HG02981 (cell line): ENCODE data around the gene PTPRG.

Source experiments
- ATAC-seq: cut with Tn5 transposase; IDR thresholded peaks from one replicate; pipeline ENCODE4 v1.9.1; 2021; ENCODE audit warnings: mild to moderate bottlenecking, moderate library complexity; ENCODE audit not compliant: unreplicated experiment

Gene PTPRG

DNA sequence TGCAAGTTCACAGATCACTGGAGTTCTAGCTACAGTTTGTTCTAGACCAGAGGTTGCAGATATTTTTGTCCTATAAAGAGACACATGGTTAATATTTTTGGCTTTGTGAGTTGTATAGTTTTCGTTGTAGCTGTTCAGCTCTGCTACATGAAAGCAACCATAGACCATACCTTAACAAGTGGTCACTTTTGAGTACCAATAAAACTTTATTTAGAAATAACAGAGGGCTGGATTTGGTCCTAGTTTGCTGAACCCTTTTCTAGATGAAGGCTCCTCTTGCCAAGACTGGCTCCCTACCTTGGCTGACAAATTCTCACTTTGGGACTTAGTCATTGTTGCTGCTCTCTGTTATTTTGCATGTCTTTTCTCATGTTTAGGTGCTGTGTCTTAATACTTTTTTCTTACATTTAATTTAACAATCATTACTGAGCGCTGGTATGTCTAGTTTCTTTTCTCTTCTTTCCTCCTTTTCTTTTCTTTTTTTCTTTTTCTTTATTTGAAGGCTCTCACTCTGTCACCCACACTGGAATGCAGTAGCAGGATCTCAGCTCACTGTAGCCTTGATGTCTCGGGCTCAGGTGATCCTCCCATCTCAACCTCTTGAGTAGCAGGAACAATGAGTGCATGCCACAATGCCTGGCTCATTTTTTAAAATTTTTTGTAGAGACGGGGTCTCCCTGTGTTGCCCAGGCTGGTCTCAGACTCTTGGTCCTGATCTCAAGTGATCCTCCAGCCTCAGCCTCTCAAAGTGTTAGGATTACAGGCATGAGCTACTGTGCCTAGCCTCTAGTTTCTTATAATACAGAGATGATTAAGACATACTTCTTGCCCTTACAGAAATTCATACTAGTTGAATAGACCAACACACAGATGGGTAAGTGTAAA, 227.5 kb downstream of the PTPRG start:
- no peak for ATAC-seq

- ATAC-seq, result no peak
Observed at GRCh38 chr3:61789861-61790260, 228.5 kb downstream of the PTPRG start.

GRCh38 chr3:61790411-61790810, 229.0 kb downstream of the PTPRG start:
- ATAC-seq, result no peak

GRCh38 chr3:61793056-61793455, 231.7 kb downstream of the PTPRG start:
- ATAC-seq, result no peak

DNA sequence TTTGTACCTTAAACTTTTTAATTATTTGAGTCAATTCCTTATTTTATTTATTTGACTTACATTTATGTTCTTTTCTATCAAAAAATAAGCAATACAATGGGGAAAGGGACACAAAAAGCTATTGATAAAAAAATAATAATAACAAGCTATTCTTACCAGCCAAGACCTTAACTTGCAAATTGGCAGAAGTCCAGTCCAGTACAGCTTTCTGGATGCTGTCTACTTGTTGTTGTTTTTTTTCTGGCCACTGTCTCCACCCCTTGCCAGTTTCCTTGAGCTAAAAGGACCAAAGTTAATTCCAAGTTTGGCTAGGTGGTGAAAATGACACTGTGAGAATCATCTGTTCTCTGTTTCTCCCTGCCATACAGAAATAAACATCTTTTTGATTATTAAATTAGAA, 232.2 kb downstream of the PTPRG start:
- no peak for ATAC-seq

DNA sequence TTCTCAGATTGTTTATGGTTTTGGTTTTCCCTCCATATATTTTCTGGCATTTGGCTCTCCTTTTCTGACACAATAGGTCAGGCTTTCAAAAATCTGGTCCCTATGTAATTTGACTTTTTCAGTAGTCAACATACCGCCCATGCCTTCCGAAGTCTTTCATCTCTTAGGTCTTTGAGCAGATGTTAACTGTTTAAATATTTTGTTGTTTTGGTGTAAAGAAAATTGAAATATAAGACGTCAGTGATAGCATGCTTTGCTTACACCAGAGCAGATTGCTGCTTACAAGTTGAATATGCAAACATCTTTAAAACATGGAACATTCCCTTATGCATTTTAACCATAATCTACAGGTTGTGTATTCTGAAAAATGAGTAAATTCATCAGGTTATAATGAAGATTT, 233.0 kb downstream of the PTPRG start:
- ATAC-seq, result no peak

- ATAC-seq, result no peak
Observed at GRCh38 chr3:61794961-61795360, 233.6 kb downstream of the PTPRG start.

GRCh38 chr3:61796088-61796680, 234.8 kb downstream of the PTPRG start:
- ATAC-seq, result no peak

DNA sequence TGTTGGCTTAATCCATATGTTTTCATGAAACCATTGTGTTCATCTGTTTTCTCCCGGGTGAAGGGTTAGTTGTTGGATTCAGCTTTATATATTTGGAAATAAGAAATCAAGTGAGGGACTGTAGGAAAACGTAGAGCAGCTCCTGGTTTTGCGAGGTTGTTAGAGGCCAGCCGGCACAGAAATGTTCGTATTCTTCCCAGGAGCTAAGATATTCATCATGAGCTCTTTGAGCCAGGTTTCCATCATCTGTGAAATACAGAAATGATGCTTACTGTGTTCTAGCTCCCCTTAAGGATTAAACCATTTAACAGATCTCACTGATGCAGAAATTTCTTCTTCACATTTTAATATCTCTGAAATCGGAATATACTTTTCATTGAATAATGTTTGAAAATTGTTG, 235.5 kb downstream of the PTPRG start:
- ATAC-seq, result no peak

DNA sequence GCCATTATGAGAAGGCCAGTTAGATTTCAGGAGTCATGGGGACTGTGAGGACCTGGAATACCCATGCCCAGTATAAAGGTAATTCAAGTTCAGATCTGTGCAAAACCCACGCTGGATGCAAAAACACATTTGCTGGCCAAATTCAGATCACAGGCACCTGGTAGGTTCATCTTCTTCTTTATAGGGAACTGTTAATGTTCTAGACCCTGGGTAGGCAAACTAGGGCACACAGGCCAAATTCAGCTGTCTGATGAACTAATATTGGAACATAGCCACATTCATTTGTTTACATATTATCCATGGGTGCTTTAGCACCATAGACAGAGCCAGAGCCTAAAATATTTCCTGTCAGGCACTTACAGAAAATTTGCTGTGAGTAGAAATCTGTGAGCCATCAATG, 241.4 kb downstream of the PTPRG start:
- no peak for ATAC-seq

GRCh38 chr3:61803983-61804382, 242.6 kb downstream of the PTPRG start:
- ATAC-seq, result no peak

GRCh38 chr3:61804782-61805181, 243.4 kb downstream of the PTPRG start:
- no peak for ATAC-seq

DNA sequence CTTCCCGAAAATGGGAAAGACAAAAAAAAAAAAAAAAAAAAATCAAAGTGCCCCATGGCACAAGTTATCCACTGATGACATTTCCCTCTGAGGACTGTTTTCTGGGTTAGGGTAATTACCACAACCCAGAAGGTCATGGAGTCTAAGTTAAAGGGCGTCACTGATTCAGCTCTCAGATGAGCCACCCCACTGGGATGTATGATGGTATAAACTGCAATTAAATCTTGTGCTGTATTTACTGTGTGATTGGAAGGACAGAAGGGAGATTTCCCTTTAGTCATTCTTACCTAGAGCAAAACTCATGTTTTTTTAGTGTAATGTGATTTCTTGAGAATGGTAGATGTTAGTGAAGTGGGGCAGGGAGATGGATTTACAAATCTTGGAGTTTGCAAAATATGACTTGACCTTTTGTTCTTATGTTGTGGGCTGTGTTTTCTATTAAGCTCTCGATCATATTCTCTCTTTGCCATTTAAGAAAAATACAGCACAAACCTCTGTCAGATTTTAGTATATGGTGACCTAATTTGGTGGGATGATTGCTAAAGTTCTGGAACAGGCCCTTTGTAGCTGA, 244.2 kb downstream of the PTPRG start:
- no peak for ATAC-seq

DNA sequence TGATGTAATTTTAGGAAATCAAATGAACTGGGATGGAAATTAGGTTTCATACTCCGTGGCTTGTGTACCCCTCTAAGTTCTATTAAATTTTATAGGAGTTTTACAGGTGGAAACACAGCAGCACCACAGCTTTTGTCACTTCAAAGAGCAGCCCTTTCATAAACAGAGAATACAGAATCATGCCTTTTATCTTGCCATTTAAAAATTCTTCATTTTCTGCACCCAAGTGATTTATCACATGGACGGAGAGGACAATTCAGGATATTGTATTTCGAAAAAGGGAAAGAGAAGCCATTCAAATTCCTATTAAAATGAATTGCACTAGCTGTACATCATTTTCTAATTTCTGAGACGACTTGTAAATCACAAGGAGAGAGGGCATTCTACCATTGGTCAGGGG, 245.4 kb downstream of the PTPRG start:
- no peak for ATAC-seq

DNA sequence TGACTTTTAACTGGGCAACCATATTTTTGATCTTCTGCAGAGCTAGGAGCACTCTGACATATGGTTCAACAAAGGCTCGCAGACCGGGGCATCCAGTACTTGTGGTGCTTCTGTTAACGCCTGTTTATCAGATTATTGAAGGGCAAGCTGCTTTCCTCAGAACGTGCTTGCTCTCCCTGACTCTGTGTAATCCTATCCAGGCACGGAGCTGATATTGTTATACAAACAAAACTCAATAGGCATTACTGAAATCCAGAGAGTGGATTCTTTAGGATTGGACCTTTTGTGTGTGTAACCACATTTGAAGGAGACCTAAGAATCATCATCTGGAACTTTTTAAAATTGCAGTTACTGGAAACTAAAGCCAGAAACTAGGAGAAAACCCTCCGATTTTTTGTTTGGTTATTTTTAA, 246.5 kb downstream of the PTPRG start:
- no peak for ATAC-seq

DNA sequence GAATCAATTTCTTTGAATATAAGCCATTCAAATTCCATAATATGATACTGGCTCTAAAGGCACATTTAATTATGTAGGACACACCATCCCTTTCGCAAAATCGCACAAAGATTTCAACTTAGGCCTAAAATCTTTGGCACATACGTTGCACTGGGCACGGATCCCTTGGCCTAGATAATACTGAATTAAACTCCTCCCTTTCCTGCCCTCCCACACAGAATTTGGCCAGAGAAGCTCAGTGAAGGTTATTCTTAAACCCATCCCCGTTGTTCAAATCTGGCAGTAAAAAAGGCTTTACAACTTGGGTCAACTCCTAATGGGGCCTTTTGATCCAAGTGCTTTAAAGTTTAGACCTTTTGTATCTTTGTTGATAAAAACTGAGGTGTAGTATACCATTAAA, 247.2 kb downstream of the PTPRG start:
- ATAC-seq, result no peak

- no peak for ATAC-seq
Observed at GRCh38 chr3:61808999-61809398, 247.6 kb downstream of the PTPRG start.

GRCh38 chr3:61809879-61810278, 248.5 kb downstream of the PTPRG start:
- ATAC-seq, result no peak

DNA sequence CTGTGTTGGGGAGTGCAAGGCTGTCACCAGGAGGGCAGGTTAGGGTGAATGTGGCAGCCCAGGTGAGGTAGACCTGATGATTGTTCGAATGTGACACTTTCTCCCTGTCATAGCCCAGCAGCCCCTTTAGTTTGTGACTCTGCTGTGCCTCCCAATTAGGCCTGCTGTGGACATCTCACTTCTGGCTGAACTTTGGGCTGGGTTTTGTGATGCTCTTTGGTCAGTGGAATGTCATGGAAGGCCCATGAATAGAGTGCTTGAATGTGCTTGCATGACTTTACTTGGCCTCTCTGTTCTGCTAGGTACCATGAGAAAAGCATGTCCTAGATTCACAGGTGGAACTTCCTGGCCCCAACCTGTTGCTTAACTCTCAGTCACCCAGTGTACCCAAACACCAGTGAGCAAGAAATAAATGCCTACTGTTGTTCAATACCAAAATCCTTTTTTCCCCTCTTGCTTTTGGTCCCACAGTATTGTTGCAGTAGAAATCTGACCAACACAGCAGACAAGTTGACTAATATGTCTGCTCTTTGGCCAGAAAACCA, 249.7 kb downstream of the PTPRG start:
- no peak for ATAC-seq

GRCh38 chr3:61811652-61812051, 250.3 kb downstream of the PTPRG start:
- no peak for ATAC-seq

DNA sequence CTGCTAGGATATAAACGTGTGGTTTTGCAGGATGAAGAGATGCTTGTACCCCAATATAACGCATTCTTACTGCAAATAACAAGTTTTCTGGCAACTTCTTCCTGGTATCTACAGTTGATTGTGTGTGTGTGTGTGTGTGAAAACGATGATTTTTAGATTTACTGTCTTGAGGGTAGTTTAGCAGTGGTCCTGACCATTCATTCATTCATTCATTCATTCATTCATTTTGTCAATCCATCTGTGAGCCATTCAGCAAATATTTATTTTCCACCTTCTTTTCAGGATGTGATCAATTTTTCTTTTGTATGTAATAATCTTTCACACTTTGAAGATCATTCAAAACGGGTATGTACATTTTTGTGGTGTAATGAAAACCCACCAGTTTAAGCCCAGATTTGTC, 250.7 kb downstream of the PTPRG start:
- no peak for ATAC-seq

GRCh38 chr3:61812517-61812916, 251.1 kb downstream of the PTPRG start:
- ATAC-seq, result no peak
